Stimulated activated CD4-positive, alpha-beta T cell treated with anti-CD3 and anti-CD28 coated beads, TNF-alpha, amount 100 ng/mL, for 4 hours (primary cell): ENCODE data around the gene RARRES2.

Experiments used
- DNase-seq, 3 experiments: peaks; one replicate each; pipeline ENCODE4 v3.0.0-alpha.2; 2020; ENCODE audit warnings: low read depth in 3 of 3

The RARRES2 gene

DNA sequence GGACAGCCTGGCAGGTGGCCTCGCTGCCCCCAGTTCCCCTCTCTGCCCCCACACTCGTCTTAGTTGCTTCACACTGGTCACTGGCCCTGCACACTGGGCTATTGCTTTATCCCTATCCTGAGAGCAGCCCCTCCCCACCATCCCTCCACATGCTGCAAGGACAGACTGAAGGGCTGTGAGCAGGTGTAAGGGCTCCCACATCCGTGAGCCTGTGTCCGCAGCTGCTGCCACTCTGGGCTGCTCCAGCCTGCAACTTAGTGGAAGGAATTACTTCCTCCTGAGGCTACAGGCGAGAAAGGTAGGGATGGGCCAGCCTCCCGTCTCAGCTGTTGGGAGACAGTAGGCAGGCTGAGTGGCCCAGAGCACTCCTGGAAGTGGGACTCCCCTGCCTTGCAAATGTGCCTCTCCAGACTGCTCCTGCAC, 3.8 kb downstream of the RARRES2 start:
- no peak for DNase-seq

DNA sequence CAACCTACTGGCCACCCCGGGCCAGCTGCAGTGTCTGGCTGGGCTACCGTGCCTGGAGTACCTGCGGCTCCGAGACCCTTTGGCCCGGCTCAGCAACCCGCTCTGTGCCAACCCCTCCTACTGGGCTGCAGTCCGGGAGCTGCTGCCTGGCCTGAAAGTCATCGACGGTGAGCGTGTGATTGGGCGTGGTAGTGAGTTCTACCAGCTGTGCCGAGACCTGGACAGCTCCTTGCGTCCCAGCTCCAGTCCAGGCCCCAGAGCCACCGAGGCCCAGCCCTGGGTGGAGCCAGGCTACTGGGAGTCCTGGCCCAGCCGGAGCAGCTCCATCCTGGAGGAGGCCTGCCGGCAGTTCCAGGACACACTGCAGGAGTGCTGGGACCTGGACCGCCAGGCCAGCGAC, 4.2 kb downstream of the RARRES2 start:
- no peak for DNase-seq

DNA sequence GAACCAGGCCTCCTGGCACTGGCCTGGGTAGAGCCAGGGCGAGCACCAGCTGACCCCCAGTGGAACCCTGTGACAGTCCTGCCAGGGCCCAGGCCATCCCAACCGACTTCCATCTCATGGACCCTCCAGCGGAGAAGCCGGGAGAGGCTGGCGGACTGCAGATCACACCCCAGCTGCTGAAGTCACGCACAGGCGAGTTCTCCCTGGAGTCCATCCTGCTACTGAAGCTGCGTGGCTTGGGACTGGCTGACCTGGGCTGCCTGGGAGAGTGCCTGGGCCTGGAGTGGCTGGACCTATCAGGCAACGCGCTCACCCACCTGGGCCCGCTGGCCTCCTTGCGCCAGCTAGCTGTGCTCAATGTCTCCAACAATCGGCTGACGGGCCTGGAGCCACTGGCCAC, 4.7 kb downstream of the RARRES2 start:
- no peak for DNase-seq

DNA sequence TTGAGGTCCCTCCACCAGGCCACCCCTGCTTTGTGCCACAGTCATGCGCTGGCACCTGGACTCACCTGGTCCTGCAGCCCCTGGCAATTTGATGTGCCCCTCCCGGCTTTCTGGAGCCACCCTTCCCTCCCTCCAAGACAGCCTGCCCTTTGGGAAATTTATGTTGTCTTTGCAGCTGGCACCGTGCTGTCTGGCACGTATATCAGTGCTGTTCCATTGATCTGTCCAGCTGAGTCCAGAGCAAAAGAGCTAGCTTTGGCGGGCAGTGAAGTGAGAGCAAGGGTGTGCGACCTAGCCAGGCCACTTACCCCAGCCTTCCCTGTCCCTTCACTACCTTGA, 5.7 kb downstream of the RARRES2 start:
- DNase-seq, result no peak

DNA sequence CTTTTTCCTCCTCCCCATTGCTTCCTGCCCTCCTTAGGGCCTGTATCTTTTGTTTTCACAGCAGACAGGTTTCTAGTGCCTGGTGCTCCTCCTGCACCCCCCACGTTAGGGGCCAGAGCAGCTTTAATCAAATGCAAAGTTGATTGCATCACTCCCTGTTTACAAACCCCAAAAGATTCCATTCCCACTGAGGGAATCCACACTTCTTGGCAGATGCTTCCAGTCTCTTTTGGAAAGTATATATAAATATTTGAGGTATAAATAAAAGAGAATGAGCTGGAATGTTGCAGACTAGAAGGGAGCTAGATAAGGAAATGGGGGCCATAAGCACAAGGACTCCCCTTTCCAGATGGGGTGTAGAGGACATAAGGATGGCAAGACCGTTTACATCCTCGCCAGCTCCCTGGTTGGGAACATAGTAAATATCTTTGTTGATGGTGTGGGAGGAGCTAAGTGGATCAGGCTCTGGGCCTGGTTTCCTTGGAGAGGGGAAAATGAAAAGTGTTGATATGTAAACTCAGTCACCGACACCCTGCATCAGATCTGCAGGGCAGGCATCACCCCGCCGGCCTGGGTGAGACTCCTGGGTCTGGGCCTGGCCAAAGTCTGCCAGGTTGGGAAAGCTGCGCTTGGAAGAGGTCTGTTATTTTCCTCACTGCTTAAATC, 6.2 kb downstream of the RARRES2 start:
- DNase-seq, result no peak

DNA sequence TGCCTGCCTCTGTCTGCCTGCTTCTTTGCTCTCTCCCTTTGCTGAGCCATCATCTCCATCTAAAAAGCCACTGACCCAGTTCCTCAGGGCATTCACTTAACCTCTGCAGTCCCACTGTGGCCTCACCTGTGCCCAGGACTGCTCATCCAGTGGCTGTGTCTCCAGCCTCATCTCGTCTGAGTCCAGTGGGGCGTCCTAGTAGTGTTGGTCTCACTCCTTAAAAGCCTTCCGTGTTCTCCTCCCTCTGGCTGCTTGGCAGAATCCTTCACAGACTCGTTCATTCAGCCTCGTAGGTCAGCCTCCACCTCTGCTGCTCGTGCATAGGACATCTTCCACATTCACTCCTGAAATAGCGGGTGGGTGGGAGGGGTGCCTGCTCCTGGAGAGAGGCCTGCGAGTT, 7.3 kb downstream of the RARRES2 start:
- DNase-seq, result no peak

DNA sequence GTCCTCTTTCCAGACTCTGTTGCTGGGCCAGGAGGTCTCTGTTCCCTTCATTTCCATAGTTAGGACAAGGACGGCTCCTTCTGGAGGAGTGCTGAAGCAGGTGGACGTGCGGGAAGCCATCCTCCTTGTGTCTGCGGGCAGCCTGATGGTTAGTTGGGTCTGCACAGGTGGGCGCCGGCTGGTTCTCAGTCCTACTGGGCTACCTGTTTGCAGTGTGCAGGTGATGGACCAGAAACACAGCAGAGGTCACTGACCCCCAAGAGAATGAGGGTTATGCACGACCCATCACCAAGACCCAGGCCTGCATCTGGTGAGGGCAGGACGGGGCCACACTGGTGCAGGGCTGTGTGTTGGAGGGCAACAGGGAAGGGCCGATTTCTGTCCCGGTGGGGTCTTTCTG, 7.8 kb downstream of the RARRES2 start:
- no peak for DNase-seq

DNA sequence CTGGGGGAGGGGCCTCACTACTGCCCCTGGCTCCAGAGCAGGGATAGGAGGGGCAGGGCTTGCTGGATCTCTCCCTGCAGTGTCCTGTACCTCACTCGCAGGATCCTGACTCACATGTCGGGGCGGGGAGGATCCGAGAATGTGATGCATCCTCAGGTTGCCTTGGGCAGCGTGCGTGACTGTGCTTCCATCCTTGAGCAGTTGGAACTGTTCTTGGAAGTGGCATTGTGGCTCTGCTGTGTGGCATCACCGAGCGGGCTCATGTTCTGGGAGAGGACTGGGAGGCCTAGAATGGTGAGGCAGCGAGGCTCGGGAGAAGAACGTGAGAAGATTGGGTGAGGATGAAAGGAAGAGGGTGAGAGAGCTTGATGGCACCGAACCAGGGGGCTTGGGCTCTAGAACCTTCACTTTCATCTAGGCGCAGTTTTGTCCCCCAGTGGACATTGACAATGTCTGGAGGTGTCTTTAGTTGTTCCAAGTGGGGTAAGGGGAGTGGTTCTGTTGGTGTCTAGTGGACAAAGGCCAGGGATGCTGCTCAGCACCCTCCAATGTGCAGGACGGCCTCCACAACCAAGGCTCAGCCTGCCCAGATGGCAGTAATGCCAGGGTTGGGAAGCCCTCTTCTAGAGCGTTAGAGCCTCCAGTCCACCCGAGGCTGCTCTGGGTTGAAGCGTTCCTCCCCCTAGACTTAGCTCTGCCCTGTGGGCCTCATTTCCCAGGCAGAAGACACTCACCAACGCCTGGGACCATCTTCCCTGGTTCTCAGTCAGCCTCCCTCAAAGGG, 8.4 kb downstream of the RARRES2 start:
- DNase-seq, result no peak

DNA sequence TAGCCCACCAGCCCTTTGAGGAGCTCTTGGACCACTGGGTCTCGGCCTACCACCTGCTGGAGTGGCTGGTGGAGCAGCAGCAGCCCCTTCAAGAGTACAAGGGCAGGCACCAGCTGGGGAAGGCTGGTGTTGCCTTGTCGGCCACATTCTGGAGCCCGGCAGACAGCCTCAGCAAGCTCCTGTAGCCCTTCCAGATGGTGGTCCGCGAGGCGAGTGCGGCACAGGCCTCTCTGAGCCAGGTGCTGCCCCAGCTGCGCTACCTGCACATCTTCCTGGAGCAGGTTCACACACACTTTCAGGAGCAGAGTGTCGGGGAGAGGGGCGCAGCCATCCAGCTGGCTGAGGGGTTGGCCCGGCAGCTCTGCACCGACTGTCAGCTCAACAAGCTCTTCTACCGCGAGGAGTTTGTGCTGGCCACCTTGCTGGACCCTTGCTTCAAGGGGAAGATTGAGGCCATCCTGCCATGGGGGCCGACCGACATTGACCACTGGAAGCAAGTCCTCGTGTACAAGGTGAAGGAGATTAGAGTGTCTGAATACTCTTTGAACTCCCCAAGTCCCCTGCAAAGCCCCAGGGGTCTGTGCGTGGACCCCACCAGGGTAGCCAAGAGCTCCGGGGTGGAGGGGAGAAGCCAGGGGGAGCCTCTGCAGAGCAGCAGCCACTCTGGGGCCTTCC, 11.1 kb downstream of the RARRES2 start:
- DNase-seq, result no peak

DNA sequence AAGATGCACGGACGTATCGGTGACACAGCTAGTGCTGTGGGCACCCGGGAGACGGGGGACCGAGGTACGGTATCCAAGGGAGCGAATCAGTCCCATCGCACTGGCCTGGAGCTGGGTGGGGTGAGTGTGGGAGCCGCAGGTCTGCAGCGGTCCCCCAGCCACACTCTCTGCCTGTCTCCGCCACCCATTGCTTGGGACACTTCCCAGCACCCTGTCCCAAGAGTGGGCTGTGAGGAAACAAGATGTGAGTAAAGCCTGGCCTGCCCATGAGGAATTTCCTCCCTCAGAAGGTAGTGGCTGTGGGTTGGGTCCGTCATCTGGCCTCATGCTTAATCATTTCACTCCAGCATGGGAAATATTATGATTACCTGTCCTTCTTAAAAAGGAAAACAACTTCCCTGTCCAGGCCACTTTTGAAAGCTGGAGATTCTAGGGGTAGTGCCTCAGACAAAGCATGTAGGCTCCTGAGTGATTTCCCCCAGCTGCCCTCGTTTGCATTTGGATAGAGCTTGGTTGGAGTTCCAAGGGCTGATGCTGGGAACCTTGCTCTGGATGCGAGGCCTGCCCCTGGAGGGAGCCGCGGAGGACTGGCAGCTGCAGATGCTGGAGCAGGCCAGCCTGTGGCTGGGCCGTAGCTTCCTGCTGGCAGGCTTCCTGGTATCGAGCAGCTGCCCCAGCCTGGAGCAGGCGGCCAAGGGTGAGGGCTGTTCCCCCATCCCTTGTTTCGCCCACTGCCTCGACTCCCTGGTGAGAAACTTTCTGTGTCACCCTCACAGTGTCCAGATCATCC, 11.9 kb downstream of the RARRES2 start:
- no peak for DNase-seq

DNA sequence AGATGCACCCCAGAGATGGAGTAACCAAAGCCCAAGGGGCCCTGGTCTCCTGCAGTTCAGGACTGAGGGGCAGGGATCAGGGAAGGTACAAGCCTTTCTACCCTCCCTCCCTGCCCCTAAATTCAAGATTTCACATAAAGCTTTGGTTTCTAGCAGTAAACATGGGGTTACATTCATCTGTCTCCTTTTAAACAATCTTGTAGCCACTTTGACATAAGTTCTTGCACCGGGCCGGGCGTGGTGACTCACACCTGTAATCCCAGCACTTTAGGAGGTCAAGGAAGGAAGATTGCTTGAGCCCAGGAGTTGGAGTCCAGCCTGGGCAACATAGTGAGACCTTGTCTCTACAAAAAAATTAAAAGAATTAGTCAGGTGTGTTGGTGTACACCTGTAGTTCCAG, 14.1 kb downstream of the RARRES2 start:
- DNase-seq, result no peak

DNA sequence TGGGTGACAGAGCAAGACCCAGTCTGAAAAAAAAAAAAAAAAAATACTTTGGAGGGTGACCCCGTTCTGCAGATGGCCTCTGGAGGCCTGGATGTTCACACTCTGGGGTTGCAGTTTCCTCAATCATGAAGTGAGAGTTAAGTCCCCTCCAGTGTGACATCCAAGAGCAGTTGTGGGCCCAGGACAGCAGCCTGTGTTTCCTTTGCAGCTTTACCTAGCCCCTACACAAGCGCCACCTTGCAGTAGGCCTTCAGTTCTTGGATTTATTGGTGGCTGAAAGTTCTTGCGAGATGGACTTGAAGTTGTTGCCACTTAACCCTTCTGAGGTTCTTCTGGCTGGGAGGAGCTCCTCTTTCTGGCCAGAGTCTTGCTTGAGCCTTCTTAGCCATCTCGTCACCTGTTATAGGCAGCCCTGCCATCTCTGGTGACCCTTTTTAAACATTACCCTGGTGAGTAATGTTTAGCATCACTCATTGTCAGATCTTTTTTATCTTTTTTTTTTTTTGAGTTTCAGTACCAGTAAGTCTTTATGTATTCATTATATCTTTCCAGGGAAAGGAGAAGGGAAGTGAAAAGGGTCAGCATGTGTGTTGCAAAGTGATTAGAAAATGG, 14.7 kb downstream of the RARRES2 start:
- DNase-seq, result no peak

DNA sequence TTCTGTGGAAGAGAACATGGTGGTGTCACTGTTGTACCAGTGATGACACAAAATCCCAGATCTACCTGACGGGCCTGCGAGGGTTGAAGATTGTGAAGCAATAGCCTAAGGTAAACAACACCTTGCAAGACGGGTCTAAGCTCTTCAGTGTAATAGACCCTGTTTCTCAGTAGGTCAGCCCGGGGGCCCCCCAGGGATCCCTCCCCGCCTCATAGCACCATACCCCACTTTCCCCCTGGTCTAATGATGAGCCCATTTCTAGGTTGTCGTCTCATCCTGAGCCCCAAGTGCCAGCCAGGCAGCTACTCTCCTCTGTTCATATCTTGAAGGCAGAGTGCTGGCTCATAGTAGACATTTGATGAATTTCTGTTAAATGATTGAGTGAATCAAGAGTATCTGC, 15.5 kb downstream of the RARRES2 start:
- no peak for DNase-seq

DNA sequence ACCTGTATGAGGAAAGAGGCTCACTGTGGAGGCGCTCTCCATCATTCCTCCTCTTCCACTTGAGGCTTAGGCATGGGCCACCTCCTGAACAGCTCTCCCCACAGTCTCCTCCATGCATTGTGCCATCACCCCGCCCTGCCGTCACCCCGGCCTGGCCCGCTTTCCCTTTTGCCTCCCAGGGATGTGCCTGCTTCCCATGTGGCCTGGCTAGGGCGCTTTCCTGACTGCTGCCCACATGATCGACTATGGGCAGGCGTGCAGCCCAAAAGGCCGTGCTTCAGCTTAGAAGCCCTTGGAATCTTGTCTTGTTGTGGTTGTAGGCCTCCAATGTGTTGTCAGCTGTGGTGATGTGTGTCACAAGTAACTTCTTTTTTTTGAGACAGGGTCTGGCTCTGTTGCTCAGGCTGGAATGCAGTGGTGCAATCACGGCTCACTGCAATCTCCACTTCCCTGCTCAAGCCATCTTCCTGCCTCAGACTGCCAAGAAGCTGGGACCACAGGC, 16.3 kb downstream of the RARRES2 start:
- no peak for DNase-seq

DNA sequence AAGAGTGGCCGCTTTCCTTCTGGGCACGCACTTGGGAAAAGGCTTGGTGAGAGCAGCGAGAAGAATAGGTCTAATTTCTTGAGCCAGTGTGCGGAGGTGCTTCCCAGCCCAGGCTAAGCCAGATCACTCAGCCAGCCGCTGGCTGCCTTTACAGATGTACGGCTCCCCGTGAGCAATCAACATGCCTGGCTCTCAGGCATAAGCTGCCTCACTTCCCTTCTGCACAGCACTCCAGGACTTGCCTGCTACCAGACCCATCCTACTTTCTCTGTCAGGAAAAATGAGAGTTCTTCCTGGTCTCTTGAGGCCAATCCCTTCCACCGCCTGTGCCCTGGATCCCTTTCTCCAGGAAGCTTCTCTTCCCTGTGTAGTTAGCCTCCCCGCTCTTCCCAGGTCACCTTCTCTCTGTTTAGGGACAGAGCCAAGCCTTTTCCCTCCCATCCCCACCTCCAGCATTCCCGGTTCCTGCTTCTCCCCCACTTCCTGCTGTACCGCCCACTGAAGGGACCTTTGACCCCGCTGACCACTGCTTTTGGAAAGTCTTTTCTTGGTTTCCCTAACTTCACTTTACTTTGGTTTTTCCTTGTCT, 17.0 kb downstream of the RARRES2 start:
- DNase-seq, result no peak

DNA sequence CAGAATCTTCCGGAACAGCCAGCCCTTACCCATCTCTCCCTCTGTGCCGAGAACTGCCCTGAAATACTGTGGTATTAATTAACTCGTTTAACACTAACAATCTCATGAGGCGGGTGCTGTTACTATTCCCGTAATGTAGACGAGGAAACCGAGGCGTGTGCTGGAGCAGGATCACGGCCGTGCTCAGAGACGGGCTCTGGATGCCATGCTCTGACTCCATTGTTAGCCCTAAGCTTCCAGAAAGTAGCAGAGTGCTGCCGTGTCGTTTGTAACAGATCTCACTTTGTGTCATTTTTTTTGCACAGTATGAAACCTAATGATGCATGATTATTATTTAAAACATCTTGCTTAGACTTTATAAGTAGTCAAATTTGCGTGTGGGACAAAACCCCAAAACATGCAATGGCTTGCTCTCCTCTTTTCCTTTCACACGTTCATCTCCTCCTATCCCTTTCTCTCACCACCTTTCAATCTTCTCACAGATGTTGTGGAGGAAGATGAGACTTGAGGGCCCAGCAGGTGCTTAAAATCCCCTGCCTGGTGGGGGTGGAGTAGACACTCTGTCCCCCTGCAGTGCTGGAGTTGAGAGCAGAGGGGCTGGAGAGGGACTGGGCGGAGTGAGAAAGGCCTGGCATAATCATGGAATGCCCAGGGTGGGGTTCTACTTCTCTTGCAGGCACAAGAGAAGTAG, 17.6 kb downstream of the RARRES2 start:
- no peak for DNase-seq

DNA sequence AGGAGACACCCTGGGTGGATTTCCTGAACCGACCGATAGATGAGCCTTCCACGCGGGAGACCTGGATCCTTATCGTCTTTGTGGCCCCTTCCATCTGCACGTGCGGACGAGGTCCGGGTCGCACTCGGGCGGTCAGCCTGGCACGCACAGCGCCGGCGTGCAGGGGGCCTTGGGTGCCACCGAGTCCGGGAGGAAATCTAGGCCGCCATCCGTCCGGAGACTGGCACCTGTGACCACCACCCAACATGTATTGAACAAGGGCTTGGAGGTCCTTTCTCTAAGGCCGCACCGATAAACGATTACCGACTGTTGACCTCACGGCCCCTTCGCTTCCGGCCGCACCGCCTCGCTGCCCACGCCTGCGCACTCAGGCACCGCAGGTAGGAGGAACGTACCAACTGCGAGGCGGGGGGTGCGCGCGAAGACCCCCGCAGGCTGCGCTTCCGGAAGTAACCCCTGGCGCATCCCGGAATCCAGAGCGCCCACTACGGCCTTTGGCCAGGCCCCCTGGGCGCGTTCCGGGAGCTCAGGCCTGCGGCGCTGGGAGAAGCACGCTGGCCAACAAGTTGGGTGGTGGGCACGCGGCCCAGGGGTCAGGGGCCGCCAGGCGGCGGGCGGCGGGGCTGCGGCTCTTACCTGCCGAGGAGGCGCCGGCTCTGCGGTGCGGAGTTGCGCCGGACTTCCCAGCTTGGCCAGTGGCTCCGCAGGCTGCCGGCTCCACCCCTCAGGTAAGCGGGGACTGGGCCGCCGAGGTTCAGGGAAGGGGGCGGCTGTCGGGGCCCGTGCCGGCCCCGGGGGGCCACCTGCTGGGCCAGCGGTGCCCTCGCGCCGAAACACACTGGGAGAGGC, 18.4 kb downstream of the RARRES2 start, which contains the start of the genes ACTR3C and LRRC61:
Gene ACTR3C (minus strand): TSS at position 713 of the 849 bp plus-strand sequence. CDS start 28,249 bp downstream, outside the sequence.
Gene LRRC61 (plus strand): TSS at position 523 of the 849 bp plus-strand sequence. CDS start 13,507 bp downstream, outside the sequence.
- DNase-seq, result peak; percentile 37 to 49 (median 44)

DNA sequence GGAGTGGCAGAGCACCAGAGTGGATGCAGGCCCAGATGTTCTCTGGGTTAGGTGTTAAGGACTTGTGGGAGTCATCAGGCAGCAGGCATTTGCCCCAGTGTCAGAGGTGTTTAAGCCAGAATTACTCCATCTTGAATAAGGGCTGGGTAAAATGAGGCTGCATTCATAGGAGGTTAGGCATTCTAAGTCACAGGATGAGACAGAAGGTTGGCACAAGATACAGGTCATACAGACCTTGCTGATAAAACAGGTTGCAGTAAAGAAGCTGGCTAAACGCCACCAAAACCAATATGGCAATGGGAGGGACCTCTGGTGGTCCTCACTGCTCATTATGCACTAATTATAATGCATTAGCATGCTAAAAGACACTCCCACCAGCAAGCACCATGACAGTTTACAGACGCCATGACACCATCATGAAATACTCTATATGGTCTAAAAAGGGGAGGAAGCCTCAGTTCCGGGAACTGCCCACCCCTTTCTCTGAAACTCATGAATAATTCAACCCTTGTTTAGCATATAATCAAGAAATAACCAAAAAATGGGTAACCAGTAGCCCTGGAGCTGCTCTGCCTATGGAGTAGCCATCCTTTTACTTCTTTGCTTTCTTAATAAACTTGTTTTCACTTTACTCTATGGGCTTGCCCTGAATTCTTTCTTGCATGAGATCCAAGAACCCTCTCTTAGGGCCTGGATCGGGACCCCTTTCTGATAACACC, 19.2 kb downstream of the RARRES2 start:
- DNase-seq, result peak in 1 of 3 experiments; percentile 45

DNA sequence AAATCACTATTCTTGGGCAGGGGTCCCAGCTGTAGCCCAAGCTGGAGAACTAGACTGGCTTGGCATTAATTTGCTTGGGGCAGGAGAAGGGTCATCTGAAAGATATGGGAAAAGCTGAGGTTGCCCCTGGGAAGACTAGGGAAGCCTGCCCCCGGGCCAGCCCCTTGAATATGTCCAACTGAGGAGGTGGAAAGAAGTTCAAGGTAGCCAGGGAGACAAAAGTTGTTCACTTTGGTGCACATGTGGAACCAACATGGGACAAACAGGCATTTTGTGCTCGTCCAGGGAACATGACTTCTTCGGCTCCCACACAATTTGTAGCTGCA, 19.7 kb downstream of the RARRES2 start:
- no peak for DNase-seq
